Glomerular visceral epithelial cell (primary cell): ENCODE data around the gene CUEDC1.

Experiments
- DNase-seq: peaks from one replicate; pipeline ENCODE4 v3.0.0-alpha.2; 2016; ENCODE audit errors: extremely low spot score

CUEDC1 gene

GRCh38 chr17:57898487-57899311, 56.5 kb downstream of the CUEDC1 start:
- DNase-seq = peak; percentile 79

- DNase-seq = peak; percentile 40
Observed at GRCh38 chr17:57895382-57896060, 59.7 kb downstream of the CUEDC1 start.

GRCh38 chr17:57894848-57895247, 60.4 kb downstream of the CUEDC1 start:
- DNase-seq = no peak

GRCh38 chr17:57892820-57893595, 62.2 kb downstream of the CUEDC1 start:
- peak; percentile 99 for DNase-seq

GRCh38 chr17:57892146-57892819, 62.9 kb downstream of the CUEDC1 start:
- peak; percentile 91 for DNase-seq

- no peak for DNase-seq
Observed at GRCh38 chr17:57890857-57891232, 64.4 kb downstream of the CUEDC1 start.

GRCh38 chr17:57889892-57890856, 65.0 kb downstream of the CUEDC1 start:
- peak; percentile 92 for DNase-seq

- DNase-seq = no peak
Observed at GRCh38 chr17:57889252-57889651, 66.0 kb downstream of the CUEDC1 start.

GRCh38 chr17:57888311-57889216, 66.6 kb downstream of the CUEDC1 start:
- DNase-seq = no peak

- DNase-seq = no peak
Observed at GRCh38 chr17:57887161-57887560, 68.1 kb downstream of the CUEDC1 start.

GRCh38 chr17:57886020-57886419, 69.2 kb downstream of the CUEDC1 start:
- DNase-seq = no peak

- DNase-seq = no peak
Observed at GRCh38 chr17:57885148-57885915, 69.9 kb downstream of the CUEDC1 start.

- DNase-seq = no peak
Observed at GRCh38 chr17:57881783-57882351, 73.3 kb downstream of the CUEDC1 start.

GRCh38 chr17:57881143-57881542, 74.1 kb downstream of the CUEDC1 start:
- DNase-seq = no peak

- no peak for DNase-seq
Observed at GRCh38 chr17:57880086-57880456, 75.1 kb downstream of the CUEDC1 start.

GRCh38 chr17:57879437-57880085, 75.7 kb downstream of the CUEDC1 start:
- peak; percentile 42 for DNase-seq

GRCh38 chr17:57877803-57878377, 77.3 kb downstream of the CUEDC1 start:
- DNase-seq = no peak

GRCh38 chr17:57876866-57877237, 78.4 kb downstream of the CUEDC1 start:
- no peak for DNase-seq
